HG02840 (cell line): ENCODE measurements around the gene OR2T1.
A peak's percentile ranks its signal among the peaks of the same experiment; 100 is the strongest.
"Not testable (repeated sequence)": the region's sequence is repeated elsewhere in the genome, so short reads cannot be mapped to it uniquely, and the experiment has no call there.

Experiments
- ATAC-seq: cut with Tn5 transposase; IDR thresholded peaks from one replicate; pipeline ENCODE4 v1.9.1; 2021; ENCODE audit warnings: mild to moderate bottlenecking, moderate library complexity, moderate number of reproducible peaks; ENCODE audit not compliant: unreplicated experiment, low FRiP score

Gene OR2T1

GRCh38 chr1:248434913-248435312 is 32.1 kb downstream of the OR2T1 start:
- not testable (repeated sequence) for ATAC-seq

GRCh38 chr1:248436303-248436702 is 33.5 kb downstream of the OR2T1 start:
- not testable (repeated sequence) for ATAC-seq

- not testable (repeated sequence) for ATAC-seq
Measured at GRCh38 chr1:248438668-248439067, 35.8 kb downstream of the OR2T1 start.

GRCh38 chr1:248439283-248439682 is 36.4 kb downstream of the OR2T1 start:
- ATAC-seq = not testable (repeated sequence)

GRCh38 chr1:248442500-248443277 is 39.8 kb downstream of the OR2T1 start:
- not testable (repeated sequence) for ATAC-seq

- ATAC-seq = not testable (repeated sequence)
Measured at GRCh38 chr1:248444603-248445002, 41.8 kb downstream of the OR2T1 start.

- not testable (repeated sequence) for ATAC-seq
Measured at GRCh38 chr1:248445399-248445798, 42.6 kb downstream of the OR2T1 start, which contains the start of gene OR2T2. TSS of gene OR2T2 (plus strand) at chr1:248445637. CDS start at chr1:248452798, 7,161 bp downstream.

GRCh38 chr1:248448409-248449074 is 45.7 kb downstream of the OR2T1 start:
- peak; percentile 58 for ATAC-seq

- not testable (repeated sequence) for ATAC-seq
Measured at GRCh38 chr1:248449821-248450465, 47.1 kb downstream of the OR2T1 start.

- ATAC-seq = peak; percentile 55
Measured at GRCh38 chr1:248450466-248451145, 47.8 kb downstream of the OR2T1 start.

GRCh38 chr1:248453619-248454018 is 50.8 kb downstream of the OR2T1 start:
- not testable (repeated sequence) for ATAC-seq

GRCh38 chr1:248455045-248455444 is 52.2 kb downstream of the OR2T1 start:
- not testable (repeated sequence) for ATAC-seq

GRCh38 chr1:248456635-248457034 is 53.8 kb downstream of the OR2T1 start:
- ATAC-seq = not testable (repeated sequence)
